Hematopoietic multipotent progenitor cell treated with erythropoietin and hydrocortisone succinate and interleukin-3 and kit ligand, for 15 days (in vitro differentiated cells): ENCODE data around the gene COA1.

ENCODE experiments used
- DNase-seq: peaks from one replicate; pipeline ENCODE4 v3.0.0-alpha.2; 2015; ENCODE audit warnings: low spot score

COA1 gene

DNA sequence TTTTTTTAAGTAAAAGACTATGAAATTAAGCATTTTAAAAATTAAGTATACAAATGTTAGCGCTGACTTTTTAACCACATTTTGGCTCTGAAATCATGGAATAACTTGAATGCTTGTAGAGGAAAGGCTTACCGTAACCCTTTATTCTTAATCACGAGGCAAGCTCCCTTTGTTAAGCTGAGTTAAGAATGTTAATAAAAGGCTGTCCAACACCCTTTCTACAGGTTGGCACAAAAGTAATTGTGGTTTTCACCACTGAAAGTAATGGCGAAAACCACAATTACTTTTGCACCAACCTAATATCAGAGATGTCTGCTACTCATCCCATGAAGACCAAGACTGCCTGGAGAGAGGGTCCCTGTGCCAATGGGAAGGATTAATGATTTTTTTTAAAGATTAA lies 75.9 kb downstream of the COA1 start:
- no peak for DNase-seq

DNA sequence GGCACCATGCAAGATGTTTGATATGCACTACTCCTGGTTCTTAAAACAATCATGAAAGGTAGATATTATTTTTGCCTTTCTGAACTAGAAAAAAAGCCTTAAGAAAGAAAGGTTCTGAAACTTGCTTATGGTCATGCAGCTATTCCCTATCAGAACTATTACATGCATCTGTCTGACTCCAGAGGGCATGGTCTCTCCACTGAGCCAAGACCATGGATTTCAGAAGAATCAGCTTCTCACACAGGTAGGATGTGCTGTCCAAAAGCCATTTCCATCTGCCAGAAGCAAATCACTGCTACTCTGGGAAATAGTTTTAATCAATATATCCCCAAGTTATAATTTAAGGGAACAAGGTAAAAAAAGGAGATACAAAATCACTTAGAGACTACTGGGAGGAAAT lies 77.0 kb downstream of the COA1 start:
- no peak for DNase-seq

DNA sequence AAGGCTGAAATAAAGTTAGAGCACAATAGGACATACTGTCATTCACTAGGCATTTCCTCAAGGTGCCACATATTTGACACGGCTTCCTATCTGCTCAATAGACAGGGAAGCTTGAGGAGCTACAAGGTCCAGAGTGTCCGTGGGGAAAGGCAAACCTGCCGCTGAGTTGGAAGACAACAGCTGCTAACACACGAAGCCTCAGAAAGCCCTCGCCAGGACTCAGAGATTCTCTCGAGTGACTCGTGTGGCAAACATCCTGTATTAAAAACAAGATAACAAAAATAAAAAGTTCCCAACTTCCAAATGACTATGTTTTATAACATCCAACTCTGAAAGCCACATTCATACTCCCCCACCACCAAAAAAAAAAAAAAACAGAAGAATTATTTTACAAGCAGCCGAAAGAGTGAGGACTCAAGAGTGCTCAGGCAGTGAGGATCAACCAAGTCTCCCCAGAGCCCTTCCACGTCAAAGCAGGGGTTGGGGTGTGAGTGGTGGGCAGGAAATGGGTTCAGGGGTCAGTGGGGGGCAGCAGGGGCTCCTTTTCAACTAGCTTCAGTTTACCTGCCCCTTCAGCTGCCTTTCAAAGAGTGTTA lies 78.8 kb downstream of the COA1 start:
- DNase-seq = no peak

DNA sequence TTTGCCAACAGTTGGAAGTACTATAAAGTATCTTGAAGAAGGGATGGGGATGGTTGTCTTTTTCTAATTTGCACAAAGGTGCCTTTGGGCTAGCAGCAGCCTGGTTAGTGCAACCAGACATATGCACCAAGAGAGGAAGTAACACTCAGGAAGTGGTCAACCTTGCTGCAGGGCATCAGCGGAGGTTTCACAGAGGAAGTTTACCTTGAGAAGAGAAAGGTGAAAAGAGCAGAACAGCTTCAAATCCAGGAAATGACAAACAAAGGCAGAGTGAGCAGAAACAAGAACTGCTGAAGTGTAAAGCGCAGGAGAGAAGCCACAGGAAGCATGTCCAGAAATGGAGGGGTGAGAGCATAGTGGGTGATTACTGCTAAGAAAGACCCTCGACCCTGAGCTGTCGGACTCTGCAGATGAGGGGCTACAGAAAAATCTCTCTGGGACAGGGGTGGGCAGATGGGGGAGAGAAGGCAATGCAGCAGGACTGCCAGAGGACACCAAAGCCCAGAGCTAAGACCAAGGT lies 79.5 kb downstream of the COA1 start:
- no peak for DNase-seq

DNA sequence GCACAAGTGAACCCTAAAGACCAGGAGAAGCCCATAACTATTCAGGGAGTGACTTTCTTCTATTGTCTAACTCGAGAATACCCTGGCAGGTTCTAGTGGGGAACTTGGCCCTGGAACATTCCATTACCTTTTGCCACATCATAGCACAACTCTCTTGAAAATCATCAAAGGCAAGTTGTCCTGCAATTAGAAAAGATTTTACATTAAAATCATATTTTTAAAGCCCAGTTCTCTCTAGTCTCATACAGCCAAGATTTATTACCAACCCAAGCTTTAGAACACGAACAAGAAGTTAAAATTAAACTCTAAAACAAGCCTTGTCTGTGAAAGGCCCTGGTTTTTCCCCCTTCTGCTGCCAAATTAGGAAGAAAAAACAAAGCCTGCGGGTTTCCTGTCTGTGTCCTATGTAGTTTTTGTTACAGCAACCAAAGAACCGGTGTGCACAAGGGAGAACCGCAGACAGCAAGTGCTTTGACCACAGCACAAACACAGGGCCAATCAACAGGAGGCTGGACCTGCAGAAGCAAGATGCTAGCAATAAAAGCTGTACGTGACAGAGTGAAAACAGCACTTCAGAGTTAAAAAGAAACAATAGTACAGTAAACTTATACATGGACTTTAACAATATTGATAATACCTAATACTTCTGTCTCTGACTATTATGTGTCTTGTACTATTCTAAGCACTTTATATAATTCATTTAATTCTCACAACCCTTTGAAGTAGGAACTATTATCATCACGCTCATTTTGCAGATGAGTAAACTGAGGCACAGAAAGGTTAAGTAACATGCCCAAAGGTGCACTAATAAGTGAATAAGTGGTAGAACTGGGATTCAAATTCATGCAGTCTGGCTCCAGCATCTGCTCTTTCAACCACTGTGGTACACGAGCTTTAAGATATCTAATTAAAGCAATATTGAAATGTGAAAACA lies 80.6 kb downstream of the COA1 start:
- DNase-seq = no peak

DNA sequence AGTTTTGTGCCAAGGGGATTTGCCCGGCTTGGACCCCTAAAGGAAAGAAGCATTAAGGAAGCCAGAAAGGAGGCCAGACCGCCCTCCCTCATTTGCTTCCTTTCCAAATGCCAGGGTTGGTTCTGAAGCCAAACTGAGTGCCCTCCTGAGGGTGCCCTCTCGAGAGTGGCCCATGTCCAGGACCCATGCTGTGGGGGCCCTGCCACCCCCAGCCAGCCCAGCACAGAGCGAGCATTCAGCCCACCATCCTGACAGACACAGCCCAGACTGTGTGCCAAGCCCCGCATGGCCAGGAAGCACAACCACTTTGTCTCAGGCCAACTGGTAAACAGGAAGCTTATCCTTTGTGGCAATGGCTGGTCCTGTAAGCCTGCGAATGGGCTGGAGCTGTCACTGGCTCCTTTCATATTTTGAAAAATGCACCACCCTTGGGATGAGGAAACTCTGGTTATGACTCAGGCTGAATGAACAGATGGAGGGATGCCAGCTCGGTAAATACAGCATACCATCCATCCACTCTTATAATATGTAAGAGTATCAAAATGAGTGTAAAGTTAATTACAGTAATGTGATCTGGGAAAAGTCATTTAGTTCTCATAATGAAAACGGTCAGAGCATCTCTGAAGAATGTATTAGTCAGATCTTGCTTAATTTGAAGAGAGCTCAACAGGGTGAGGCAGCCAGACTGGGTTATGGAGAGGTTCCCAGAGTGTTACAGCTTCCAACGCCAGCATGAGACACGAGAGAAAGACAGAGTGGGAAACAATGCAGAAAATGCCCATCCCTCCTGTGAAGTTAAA lies 81.5 kb downstream of the COA1 start:
- DNase-seq = no peak

DNA sequence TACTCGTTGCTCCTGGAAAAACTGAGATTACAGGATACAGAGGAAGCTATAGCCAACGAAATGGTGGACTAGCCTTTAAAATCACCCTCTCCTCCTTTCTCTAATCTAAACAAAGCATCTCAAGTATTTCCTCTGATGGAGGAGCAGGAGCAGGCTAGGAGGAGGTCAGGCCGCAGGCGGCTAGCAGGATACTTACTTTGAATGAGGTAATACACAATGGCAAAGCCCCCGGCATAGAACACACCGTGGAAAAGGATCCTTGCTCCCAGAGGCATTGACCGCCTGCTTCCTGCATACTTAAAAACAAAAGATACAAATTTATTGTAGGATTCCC lies 82.0 kb downstream of the COA1 start:
- DNase-seq = no peak

DNA sequence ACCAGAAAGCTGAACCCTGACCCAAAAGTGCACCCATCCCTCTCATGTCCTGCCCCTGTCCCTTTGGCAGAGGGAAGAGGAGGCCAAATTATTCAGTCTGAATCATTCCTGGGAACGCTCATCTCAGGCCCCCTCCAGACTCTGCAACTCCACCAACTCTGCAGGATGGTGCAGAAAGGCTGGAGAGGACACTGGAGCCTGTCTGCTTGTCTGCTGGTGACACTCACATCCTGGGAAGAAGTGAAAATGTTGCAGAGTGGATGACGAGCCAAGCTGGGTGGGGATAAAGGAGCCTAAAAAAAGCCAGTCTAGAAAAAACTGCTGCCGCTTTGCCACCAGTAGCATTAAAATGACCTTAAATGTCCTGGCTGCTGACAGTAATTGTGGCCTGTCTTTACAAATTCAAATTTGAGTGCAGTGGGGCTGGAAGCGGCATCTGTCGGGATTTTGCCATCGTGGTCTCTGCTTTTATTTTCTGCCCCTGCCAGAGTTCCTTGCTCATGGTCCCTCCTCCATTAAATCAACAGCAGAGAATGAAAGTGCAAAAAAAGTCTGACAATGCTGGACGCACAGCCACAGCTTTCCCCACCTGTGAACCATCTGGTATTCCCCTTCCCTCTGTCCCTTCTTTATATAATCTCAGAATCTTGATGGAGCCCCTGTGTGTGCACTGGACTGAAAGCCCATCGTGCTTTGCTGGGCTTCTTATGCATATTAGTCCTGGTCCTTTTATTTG lies 82.6 kb downstream of the COA1 start:
- DNase-seq = no peak

DNA sequence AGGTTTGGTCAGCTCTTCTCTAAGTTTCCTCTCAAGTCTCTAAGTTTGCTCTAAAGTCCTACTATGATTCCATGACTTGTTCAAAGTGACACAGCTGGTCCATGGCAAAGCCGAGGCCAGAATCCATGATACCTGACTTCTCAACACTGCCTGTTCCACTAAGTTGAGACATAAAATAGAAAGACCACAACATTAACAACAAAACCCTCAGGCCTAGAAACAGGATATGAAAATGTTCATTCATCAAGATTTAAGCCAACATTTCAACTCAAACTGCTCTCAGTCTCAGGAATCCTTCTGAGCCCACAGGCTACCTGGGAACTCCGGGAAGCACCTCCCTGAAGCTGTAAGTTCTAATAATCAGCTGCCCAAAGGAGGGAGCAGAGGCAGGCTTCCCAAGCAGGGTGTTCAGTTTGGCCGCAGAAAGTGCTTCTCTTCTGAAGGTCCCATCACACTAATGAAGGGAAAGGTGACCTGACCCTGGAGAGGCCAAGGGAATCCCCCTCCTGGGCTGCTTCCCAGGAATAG lies 83.6 kb downstream of the COA1 start:
- DNase-seq = no peak

DNA sequence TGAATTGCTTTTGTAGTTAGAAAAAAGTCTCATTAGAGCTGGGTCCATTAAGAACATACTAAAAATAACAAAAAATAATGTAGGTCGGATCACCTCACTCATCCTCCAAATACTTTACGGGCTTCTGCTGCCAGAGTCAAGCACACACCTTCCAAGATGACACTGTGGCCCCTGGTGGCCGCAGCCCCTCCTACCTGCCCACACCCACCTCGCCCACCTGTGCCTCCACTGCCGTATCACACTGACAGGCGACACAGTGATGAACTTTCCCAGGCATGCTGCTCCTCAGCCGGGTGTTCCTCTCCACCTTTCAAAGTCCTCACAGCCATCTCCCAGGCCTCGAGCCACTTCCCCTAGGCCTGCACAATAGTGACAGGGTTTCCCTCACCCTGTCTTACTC lies 85.5 kb downstream of the COA1 start:
- no peak for DNase-seq

DNA sequence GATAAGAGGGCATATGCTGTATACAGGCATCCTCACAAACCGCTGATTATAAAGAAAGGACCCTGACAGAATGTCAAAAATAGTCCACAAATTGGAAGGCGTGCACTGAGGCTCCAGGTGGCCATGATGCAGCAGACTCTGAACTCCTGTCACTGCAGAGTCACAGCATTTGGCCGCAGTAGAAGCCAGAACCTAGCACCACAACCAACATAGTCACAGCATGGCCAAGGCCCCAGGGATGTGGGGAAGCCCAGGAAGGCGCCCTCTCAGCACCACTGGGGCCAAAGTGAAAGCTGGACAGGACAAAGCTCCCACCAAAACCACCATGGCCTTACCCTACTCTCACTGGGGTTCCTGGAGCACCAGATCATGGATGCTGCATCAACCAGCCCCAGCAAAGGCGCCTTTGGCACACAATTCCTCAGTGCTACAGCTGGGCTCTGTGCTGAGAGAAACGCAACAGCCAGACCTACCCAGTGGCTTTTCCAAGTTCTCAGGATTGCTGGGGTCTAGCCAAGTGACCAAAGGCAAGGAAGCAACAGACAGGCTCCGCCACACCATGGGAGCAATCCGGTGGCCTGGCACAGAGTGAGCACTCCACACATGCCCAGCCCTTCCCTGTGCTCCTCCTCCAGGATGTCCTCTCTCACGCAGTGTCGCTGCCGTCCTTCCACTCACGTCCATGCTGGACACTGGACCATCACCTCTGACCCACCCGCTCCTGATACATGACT lies 86.3 kb downstream of the COA1 start:
- DNase-seq = no peak

DNA sequence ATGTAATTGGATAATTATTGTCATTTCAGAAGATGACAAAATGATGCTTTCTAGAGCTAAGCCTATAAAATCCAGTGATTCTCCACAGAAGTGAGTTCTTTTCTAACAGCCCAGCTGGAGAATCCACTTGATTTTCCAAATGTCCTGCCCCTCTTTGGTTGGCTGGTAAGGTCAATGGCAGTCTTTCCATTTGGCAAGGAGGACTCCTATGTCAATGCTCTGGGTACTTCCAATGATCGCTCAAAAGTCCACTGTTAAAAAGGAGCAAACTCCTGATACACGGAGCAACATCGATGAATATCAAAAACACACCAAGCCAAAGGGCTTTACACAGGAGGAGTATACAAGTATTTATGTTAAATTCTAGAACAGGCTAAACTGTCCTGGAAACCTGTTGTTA lies 88.6 kb downstream of the COA1 start:
- DNase-seq = no peak

DNA sequence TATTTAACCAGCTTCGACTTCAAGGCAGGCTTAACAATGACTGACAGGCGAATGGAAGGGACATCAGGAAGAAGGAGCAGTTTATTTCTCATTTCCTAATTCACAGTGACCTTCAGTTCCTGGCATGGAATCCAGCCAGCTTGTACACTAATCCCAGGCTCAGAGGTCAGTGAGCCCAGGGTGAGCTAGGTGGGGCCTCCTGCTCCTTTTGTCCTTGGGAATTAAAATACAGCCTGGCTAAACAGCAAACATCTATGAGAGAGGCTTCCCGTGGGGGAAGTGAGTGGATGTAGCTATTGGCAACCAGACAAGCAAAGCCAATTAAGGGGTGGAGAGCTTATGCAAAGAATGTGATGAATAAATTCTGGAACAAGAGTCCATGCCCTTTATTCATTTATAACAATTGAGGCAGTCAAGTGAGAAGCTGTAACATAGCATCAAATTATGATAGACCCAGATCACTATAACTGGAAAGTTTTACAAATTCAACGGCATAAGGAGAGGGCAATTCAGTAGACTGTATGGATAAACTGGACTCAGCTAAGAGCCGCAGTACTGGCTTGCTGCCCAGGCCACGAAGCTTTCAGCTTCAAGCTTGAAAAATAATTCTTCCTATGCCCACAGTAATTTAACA lies 89.3 kb downstream of the COA1 start:
- DNase-seq = no peak

DNA sequence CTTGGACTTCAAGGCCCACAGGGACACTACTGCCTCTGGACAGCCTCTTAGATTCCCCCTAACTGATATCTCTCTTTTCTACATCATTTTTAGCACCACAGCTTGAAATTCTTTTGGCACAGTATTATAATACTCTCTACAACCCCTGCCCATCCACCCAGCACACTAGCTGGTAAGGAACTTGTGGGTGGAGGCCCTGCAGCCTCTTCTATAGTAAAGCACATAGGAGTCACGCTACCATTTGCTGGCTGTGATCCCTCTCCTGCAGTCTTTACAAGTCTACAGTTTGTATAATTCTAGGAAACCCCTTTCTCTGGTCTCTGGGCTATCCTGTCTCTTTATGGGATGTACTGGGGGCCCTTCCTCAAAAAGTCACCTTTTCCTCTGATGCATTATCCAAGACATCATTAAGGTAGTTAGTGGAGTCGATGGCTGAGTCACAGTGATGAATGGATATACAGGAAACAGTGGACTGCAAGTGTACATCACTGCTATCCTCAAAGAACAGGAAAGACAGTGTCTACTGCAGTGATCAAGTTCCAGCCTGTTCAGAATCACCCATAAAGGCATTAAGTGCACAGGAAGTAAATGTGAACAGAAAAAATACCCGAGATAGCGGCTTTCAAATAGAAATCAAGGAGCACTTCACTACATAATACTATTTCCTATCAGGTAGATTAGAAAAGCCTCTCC lies 92.1 kb downstream of the COA1 start:
- no peak for DNase-seq

DNA sequence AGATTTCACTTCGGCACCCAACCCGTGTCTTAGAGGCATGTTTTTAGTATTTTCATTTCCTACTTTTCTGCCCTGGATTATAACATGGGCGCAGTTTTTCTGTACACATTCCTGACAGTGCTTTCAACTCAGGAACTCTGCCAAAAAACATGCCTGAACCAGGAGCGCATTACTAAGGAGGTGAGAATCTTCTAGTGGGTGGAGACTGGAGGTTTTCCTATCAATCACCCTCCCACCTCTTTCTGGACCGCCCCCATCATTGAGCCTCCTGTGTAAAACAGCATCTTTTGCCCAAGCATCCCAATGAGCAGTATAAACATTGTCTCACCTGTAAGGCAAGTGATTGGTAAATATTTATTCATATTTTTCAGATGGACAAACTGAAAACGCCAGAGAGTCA lies 93.2 kb downstream of the COA1 start:
- no peak for DNase-seq

DNA sequence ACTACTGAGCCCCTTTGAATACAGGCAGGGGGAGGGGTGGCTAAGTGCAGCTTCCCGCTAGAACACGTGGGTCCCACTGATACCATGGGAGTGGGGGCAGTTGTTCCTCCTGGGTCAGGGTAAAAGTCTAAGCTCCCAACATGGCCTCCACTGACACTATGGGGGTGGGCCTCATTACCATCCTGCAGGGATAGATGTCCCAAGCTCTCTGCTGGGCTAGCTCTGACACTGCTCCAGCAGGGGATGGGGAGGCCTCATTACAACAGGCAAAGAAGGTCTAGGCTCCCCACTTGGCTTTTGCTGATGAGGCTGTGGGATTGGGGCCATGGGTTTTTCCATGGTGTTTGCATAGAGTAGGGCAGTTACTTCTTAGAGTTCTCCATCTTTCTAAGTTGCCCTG lies 94.9 kb downstream of the COA1 start:
- DNase-seq = no peak

DNA sequence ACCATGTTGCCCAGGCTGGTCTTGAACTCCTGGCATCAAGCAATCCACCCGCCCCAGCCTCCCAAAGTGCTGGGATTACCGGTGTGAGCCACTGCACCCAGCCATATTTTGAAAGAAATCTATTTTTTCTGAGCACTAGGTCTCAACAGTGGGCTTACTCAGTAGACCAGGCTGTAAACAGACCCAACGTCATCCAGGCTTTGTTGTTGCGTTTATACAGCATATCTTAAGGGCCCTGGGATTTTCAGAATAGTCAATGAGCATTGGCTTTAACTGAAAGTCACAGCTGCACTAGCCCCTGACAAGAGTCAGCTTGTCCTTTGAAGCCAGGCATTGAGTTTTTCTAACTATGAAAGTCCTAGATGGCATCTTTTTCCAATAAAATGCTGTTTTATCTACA lies 96.6 kb downstream of the COA1 start:
- DNase-seq = no peak

DNA sequence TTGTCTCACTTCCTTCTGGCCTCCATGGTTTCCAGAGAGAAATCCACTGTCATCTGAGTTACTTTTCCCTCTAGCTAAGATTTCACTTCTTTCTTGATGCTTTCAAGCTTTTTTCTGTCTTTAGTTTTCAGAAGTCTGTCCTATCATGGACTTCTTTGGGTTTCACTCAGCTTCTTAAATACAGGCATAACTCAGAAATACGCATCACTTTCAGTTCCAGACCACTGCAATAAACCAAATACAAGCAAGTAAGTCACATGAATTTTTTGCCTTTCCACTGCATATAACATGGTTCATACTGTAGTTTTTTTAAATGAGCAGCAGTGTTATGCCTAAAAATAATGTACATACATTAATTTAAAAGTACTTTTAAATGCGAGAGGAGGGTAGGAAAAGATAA lies 97.8 kb downstream of the COA1 start:
- DNase-seq = no peak

DNA sequence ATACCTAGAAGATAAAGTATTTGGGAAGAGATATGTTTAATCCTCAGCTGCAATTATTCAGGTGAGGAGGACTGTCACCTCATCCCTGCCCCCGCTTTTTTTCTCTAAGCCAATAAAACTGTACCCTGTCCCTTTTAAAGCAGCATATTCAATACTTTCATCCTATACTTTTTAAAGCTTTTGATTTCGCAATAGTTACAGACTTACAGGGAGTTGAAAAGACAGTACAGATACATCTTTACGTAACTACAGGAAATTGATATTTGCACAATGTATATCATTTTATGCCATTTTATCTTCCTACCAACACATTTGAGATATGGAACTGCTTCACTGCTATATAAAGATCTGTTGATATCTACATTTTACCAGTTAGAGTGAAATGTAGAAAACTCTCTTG lies 98.8 kb downstream of the COA1 start:
- no peak for DNase-seq

DNA sequence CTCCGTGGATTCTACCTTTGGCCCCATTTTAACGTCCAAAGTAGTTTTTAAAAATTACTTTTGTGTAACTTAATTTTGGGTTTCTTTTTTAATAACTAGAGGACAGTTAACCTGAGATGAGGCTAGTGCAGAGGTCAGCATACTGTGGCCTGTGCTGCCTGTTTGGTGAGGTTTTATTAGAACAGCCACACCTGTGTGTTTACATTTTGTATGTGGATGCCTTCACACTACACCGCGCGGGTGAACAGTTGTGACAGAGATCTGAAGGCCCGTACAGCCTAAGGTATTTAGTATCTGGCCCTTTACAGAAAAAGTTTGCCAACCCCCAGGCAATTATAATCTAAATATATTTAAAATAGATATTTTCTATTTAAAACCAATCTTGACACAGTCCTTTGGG lies 99.5 kb downstream of the COA1 start:
- no peak for DNase-seq
